ENCODE data around the gene S100A1.

DNA sequence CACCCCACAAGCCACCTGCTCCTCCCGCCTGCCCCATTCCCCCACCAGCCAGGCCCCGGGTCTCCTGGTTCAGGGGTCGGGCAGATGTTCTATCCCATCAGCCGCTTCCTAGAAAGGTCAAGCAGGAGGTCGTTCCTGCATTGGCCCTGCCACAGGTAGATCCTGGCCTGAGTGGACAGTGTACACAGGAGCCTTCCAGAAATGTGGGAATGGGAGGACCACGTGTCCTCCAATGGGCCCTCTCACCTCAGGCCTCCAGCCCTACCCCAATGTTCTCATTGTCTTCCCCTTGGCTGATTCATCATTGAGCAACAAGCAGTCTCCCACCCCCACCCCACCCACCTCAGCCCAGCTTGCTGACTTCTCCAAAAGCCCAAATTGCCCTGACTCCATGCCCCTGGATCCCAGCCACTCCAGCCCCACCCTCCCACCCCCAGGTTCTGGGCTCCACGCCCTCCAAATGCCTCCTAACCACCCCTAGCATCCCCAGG, 17.4 kb upstream of the S100A1 start:
- TF ChIP-seq EZH2phosphoT487 (IDR thresholded peaks at IDR 0.05; ENCODE audit: low read depth) = no peak
- no peak for TF ChIP-seq CTCF (IDR thresholded peaks at IDR 0.05; ENCODE audit: low read depth, low read length)
